Measurements from ENCODE around the gene PTPRS. TPM values are rescaled to one million over a fixed set of nuclear protein-coding genes. Genes with fewer than 3 reads are reported as not detected.
A peak's percentile ranks its signal among the peaks of the same experiment; 100 is the strongest.

The PTPRS gene
- total RNA-seq, 1 donor: 218 TPM

DNA sequence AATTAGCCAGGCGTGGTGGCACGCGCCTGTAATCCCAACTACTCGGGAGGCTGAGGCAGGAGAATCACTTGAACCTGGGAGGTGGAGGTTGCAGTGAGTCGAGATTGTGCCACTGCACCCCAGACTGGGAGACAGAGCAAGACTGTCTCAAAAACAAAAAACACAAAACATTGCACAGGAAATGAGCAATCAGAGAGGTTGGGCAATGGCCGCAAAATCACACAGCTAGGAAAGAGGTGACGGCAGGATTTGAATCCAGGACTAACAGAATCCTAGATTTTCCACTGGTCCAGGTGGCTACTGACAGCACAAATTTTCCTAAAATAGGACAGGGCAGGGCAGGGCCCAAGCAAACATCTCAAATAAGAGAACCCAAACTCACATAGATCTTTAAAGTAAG, 23.3 kb downstream of the PTPRS start:
- Histone ChIP-seq H3K36me3 (ENCODE audit: insufficient read depth, low read length) (no peaks in the 10 kb centered on the region), H3K9me3 (ENCODE audit: low read depth, low read length) (no peaks in the 10 kb centered on the region), H3K4me3 (ENCODE audit: insufficient read depth, low read length) (no peak overlapping the region), H3K27me3 (ENCODE audit: insufficient read depth, low read length) (peaks cover 3% of the 10 kb centered on the region), H3K4me2 (ENCODE audit: insufficient read depth, low read length) (no peak overlapping the region), H3K79me2 (ENCODE audit: insufficient read depth, low read length) (no peaks in the 10 kb centered on the region), H2AFZ (ENCODE audit: low read length) (no peak overlapping the region), H4K20me1 (ENCODE audit: insufficient read depth, low read length) (peaks cover 8% of the 10 kb centered on the region), H3K4me1 (ENCODE audit: insufficient read depth, low read length) (peaks cover 5% of the 10 kb centered on the region), H3K27ac (ENCODE audit: low read depth, low read length) (no peak overlapping the region)
- TF ChIP-seq, protein P1, sequence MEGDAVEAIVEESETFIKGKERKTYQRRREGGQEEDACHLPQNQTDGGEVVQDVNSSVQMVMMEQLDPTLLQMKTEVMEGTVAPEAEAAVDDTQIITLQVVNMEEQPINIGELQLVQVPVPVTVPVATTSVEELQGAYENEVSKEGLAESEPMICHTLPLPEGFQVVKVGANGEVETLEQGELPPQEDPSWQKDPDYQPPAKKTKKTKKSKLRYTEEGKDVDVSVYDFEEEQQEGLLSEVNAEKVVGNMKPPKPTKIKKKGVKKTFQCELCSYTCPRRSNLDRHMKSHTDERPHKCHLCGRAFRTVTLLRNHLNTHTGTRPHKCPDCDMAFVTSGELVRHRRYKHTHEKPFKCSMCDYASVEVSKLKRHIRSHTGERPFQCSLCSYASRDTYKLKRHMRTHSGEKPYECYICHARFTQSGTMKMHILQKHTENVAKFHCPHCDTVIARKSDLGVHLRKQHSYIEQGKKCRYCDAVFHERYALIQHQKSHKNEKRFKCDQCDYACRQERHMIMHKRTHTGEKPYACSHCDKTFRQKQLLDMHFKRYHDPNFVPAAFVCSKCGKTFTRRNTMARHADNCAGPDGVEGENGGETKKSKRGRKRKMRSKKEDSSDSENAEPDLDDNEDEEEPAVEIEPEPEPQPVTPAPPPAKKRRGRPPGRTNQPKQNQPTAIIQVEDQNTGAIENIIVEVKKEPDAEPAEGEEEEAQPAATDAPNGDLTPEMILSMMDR (IDR thresholded peaks at IDR 0.05; ENCODE audit: extremely low read depth, low read depth, low read length): no peak
- peak; percentile 17 for DNase-seq (ENCODE audit: insufficient read length, low spot score, missing footprints)

DNA sequence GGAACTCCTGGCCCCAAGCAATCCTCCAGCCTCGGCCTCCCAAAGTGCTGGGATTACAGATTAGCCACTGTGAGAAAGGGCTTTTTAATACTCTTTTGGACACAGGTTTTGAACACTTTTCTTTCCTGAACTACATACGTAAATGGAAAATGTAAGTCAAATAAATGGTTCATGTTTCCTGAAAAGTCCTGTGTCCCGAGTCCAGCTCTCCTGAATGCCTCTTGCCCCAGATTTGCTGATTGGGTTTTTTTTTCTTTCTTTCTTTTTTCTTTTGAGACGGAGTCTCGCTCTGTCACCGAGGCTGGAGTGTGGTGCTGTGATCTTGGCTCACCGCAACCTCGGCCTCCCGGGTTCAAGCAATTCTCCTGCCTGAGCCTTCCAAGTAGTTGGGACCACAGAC, 24.5 kb downstream of the PTPRS start:
- Histone ChIP-seq H3K4me2 (ENCODE audit: insufficient read depth, low read length) (no peak overlapping the region), H3K9me3 (ENCODE audit: low read depth, low read length) (no peaks in the 10 kb centered on the region), H4K20me1 (ENCODE audit: insufficient read depth, low read length) (peaks cover 5% of the 10 kb centered on the region), H3K27me3 (ENCODE audit: insufficient read depth, low read length) (no peaks in the 10 kb centered on the region), H3K79me2 (ENCODE audit: insufficient read depth, low read length) (no peaks in the 10 kb centered on the region), H3K27ac (ENCODE audit: low read depth, low read length) (no peak overlapping the region), H3K36me3 (ENCODE audit: insufficient read depth, low read length) (no peaks in the 10 kb centered on the region), H3K4me3 (ENCODE audit: insufficient read depth, low read length) (no peak overlapping the region), H2AFZ (ENCODE audit: low read length) (no peak overlapping the region), H3K4me1 (ENCODE audit: insufficient read depth, low read length) (peaks cover 5% of the 10 kb centered on the region)
- peak; percentile 62 for DNase-seq (ENCODE audit: insufficient read length, low spot score, missing footprints)
- TF ChIP-seq, protein P1 (IDR thresholded peaks at IDR 0.05; ENCODE audit: extremely low read depth, low read depth, low read length): no peak

DNA sequence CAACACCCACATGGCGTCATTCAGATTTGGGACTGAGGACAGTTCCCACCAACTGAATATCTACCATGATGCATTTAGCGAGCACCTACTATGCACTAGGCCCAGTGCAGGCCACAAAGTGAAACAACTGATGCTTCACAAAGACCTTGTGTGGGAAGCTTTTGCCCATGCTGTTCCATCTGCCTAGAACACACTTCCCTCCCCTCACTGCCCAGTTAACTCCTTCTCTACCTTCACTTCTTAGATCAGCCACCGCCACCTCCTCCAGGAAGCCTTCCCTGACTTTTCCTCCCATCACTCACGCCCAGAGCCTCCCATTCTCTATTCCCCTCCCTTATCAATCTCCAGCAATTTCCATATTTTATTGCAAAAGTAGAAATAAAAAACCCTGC, 25.7 kb downstream of the PTPRS start:
- H3K36me3 ChIP-seq (ENCODE audit: insufficient read depth, low read length): no peaks in the 10 kb centered on the region
- peaks cover 5% of the 10 kb centered on the region for H3K4me1 ChIP-seq (ENCODE audit: insufficient read depth, low read length)
- no peak overlapping the region for H3K27ac ChIP-seq (ENCODE audit: low read depth, low read length)
- H4K20me1 ChIP-seq (ENCODE audit: insufficient read depth, low read length): peaks cover 5% of the 10 kb centered on the region
- H3K9me3 ChIP-seq (ENCODE audit: low read depth, low read length): no peaks in the 10 kb centered on the region
- TF ChIP-seq, protein P1 (IDR thresholded peaks at IDR 0.05; ENCODE audit: extremely low read depth, low read depth, low read length): no peak
- H3K4me3 ChIP-seq (ENCODE audit: insufficient read depth, low read length): no peak overlapping the region
- no peak overlapping the region for H2AFZ ChIP-seq (ENCODE audit: low read length)
- no peaks in the 10 kb centered on the region for H3K79me2 ChIP-seq (ENCODE audit: insufficient read depth, low read length)
- H3K4me2 ChIP-seq (ENCODE audit: insufficient read depth, low read length): no peak overlapping the region
- no peaks in the 10 kb centered on the region for H3K27me3 ChIP-seq (ENCODE audit: insufficient read depth, low read length)
- DNase-seq (ENCODE audit: insufficient read length, low spot score, missing footprints): peak; percentile 30

DNA sequence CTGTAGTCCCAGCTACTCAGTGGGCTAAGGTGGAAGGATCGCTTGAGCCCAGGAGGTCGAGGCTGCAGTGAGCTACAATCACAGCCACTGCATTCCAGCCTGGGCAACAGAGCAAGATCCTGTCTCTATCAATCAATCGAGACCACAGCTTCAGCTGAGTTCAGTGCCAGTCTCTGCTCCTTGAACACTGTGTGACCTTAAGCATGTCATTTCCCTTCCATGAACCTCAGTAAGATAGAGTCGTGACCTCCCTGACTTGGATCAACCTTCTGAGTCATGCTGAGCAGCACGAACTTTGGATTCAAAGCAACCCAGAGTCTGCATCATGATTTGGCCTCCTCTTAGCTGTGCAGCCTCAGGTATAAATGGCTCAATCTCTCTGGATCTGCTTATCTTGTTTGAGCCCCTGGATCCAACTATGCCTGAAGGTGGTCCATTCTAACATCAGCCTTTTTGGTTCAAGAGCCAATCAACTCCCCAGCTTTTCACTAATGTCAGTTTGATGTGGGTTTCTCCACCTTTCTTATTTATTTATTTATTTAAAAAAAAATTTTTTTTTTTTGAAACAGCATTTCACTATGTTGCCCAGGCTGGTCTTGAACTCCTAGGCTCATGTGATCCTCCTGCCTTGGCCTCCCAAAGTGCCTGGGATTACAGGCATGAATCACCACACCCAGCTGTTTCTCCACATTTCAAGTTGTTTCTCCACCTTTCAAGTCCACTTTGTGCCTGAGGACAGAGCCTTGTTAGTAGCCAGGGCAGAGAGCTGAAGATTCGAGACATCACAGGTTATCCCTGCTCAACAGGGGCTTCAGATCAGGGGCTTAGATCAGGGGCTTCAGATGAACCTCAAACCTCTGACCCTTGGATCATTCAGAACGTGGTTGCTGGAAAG, 26.4 kb downstream of the PTPRS start:
- Histone ChIP-seq H3K36me3 (ENCODE audit: insufficient read depth, low read length) (no peaks in the 10 kb centered on the region), H3K4me3 (ENCODE audit: insufficient read depth, low read length) (no peak overlapping the region), H3K9me3 (ENCODE audit: low read depth, low read length) (no peaks in the 10 kb centered on the region), H3K27ac (ENCODE audit: low read depth, low read length) (no peak overlapping the region), H3K4me1 (ENCODE audit: insufficient read depth, low read length) (peaks cover 5% of the 10 kb centered on the region), H4K20me1 (ENCODE audit: insufficient read depth, low read length) (peaks cover 5% of the 10 kb centered on the region), H3K4me2 (ENCODE audit: insufficient read depth, low read length) (no peak overlapping the region), H3K27me3 (ENCODE audit: insufficient read depth, low read length) (no peaks in the 10 kb centered on the region), H3K79me2 (ENCODE audit: insufficient read depth, low read length) (no peaks in the 10 kb centered on the region), H2AFZ (ENCODE audit: low read length) (no peak overlapping the region)
- TF ChIP-seq, protein P1 (IDR thresholded peaks at IDR 0.05; ENCODE audit: extremely low read depth, low read depth, low read length): no peak
- peak; percentile 53 for DNase-seq (ENCODE audit: insufficient read length, low spot score, missing footprints)

All from osteoblast (primary cell).